ENCODE results near the gene SMAD2.

Gene SMAD2

GRCh38 chr18:47895565-47896250 lies 34.8 kb downstream of the SMAD2 start:
- no peaks in the 10 kb centered on the region for H3K27me3 ChIP-seq (ENCODE audit: control insufficient read depth, insufficient read depth, low read length)
- H3K27ac ChIP-seq (ENCODE audit: low read depth, low read length) = no peak overlapping the region
- peaks cover 39% of the 10 kb centered on the region for H3K4me1 ChIP-seq (ENCODE audit: control insufficient read depth, insufficient read depth, low read length)
- H3K4me3 ChIP-seq (ENCODE audit: low read depth, low read length) = no peak overlapping the region
- H3K9ac ChIP-seq (ENCODE audit: low read length) = no peak overlapping the region
- no peaks in the 10 kb centered on the region for H3K9me3 ChIP-seq (ENCODE audit: control insufficient read depth, insufficient read depth, low read depth, low read length)
- H3K36me3 ChIP-seq (ENCODE audit: control insufficient read depth, insufficient read depth, low read length) = peaks cover 34% of the 10 kb centered on the region

DNA sequence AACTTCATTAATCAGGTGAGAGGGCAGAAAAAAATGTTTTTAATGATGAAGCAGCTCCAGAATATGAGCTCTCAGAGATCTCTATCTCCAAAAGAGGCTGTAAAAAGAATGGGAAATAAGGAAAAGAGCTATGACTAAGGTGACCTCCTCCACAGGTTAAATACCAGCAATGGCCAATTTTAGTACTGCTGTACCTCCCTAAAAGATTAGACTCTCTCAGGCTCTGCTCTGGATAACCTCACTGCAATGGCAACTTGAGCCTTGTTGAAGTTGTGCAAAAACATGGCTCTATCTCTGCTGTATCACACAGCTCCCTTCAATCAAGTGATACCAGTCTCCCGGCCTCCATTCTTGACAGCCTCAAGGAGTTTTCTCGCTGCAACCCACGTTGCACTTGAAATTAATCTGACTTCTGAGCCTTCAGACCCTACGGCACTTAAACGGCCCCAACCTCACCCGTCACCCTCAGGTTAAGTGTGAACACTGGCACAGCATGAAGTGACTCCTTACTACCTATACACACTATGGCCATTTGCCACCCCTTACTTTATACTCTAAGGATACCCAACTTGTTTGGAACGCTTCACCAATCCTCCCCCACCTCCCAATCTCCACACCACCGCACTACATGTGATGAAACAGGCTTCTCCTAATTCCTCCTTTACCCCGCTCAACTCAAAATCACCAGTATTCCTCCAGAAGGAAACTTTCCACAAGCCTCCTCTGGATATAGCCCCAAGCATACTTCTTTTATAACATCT lies 36.3 kb downstream of the SMAD2 start:
- no peak overlapping the region for H3K27ac ChIP-seq (ENCODE audit: low read depth, low read length)
- H3K4me1 ChIP-seq (ENCODE audit: control insufficient read depth, insufficient read depth, low read length) = peaks cover 25% of the 10 kb centered on the region
- H3K9ac ChIP-seq (ENCODE audit: low read length) = no peak overlapping the region
- no peaks in the 10 kb centered on the region for H3K27me3 ChIP-seq (ENCODE audit: control insufficient read depth, insufficient read depth, low read length)
- H3K9me3 ChIP-seq (ENCODE audit: control insufficient read depth, insufficient read depth, low read depth, low read length) = no peaks in the 10 kb centered on the region
- peaks cover 46% of the 10 kb centered on the region for H3K36me3 ChIP-seq (ENCODE audit: control insufficient read depth, insufficient read depth, low read length)
- H3K4me3 ChIP-seq (ENCODE audit: low read depth, low read length) = no peak overlapping the region

GRCh38 chr18:47893047-47893446 lies 37.4 kb downstream of the SMAD2 start:
- peaks cover 51% of the 10 kb centered on the region for H3K36me3 ChIP-seq (ENCODE audit: control insufficient read depth, insufficient read depth, low read length)
- H3K4me1 ChIP-seq (ENCODE audit: control insufficient read depth, insufficient read depth, low read length) = peaks cover 19% of the 10 kb centered on the region
- no peak overlapping the region for H3K27ac ChIP-seq (ENCODE audit: low read depth, low read length)
- H3K4me3 ChIP-seq (ENCODE audit: low read depth, low read length) = no peak overlapping the region
- H3K9ac ChIP-seq (ENCODE audit: low read length) = no peak overlapping the region
- no peaks in the 10 kb centered on the region for H3K27me3 ChIP-seq (ENCODE audit: control insufficient read depth, insufficient read depth, low read length)
- no peaks in the 10 kb centered on the region for H3K9me3 ChIP-seq (ENCODE audit: control insufficient read depth, insufficient read depth, low read depth, low read length)

DNA sequence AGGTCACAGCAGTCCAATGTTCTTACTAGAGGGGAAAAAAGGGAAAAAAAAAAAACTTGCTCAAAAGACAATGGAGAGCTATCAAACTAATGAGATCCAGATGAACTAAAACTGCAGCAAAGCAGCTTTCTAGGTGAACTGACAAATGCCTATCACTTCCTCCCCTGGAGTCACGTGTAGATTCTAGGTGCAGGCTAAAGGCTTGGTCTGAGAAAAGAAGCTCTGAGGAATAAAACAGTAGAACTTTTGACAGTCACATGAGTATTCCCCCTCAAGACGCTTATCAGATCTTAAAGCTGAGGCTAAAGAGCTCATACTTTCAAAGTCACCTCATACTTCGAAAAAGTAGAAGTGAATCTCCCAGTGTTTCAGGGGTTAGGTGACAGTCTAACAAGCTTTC lies 42.3 kb downstream of the SMAD2 start:
- Histone ChIP-seq H3K9me3 (ENCODE audit: control insufficient read depth, insufficient read depth, low read depth, low read length) (no peaks in the 10 kb centered on the region), H3K27ac (ENCODE audit: low read depth, low read length) (no peak overlapping the region), H3K4me3 (ENCODE audit: low read depth, low read length) (no peak overlapping the region), H3K36me3 (ENCODE audit: control insufficient read depth, insufficient read depth, low read length) (peaks cover 55% of the 10 kb centered on the region), H3K27me3 (ENCODE audit: control insufficient read depth, insufficient read depth, low read length) (no peaks in the 10 kb centered on the region), H3K4me1 (ENCODE audit: control insufficient read depth, insufficient read depth, low read length) (peaks cover 5% of the 10 kb centered on the region; the same call in 1 of the 2 replicates), H3K9ac (ENCODE audit: low read length) (no peak overlapping the region)

DNA sequence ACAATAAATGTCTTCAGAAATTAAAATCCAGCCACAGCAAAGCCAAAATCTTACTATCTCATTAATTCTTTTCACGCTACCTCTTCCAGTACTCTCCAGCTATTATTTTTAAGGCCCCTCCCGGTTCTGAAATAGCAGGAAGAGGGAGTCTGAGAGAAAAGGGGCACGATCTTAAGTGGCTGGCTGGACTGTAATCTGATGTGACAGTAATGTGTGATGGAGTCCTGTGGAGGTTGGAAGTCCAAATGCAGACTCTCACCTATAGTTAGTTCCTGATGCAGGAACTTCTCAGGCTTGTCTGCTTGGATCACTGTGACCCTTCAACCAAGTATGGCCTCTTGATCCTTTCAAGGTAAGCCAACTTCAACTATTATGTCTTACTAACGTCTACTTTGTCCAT lies 43.2 kb downstream of the SMAD2 start:
- H3K27ac ChIP-seq (ENCODE audit: low read depth, low read length) = no peak overlapping the region
- no peaks in the 10 kb centered on the region for H3K27me3 ChIP-seq (ENCODE audit: control insufficient read depth, insufficient read depth, low read length)
- H3K9ac ChIP-seq (ENCODE audit: low read length) = no peak overlapping the region
- H3K9me3 ChIP-seq (ENCODE audit: control insufficient read depth, insufficient read depth, low read depth, low read length) = no peaks in the 10 kb centered on the region
- H3K36me3 ChIP-seq (ENCODE audit: control insufficient read depth, insufficient read depth, low read length) = peaks cover 59% of the 10 kb centered on the region
- H3K4me1 ChIP-seq (ENCODE audit: control insufficient read depth, insufficient read depth, low read length) = peaks cover 5% of the 10 kb centered on the region; the same call in 1 of the 2 replicates
- H3K4me3 ChIP-seq (ENCODE audit: low read depth, low read length) = no peak overlapping the region

DNA sequence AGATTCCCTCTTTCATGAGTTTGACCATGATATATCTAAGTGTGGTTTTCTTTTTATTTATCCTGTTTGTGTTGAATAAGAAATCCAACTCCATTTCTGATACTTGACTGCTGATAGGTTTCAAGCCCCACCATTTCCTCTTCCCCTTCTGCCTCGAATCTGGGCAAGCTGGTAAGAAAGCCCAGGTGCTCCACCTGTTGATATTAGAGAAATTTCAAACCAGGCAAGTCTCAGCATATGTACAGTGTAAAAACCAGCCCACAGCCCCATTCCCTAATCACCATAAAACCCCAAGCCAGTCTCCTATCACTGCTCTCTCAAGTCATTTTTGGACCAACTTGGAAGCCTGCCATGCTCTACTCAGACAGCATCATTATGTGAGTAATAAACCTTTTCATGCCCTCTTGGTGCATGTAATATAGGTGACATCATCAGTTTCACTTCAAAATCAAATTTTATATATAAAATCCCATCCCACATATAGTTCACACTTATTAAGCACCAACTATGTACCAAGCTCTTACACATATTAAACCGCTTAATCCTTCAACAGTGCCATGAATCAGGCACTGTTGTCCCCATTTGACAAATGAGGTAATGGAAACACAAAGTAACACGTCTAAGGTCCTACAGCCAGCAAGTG lies 46.6 kb downstream of the SMAD2 start:
- Histone ChIP-seq H3K4me3 (ENCODE audit: low read depth, low read length) (no peak overlapping the region), H3K27me3 (ENCODE audit: control insufficient read depth, insufficient read depth, low read length) (no peaks in the 10 kb centered on the region), H3K36me3 (ENCODE audit: control insufficient read depth, insufficient read depth, low read length) (peaks cover 62% of the 10 kb centered on the region), H3K27ac (ENCODE audit: low read depth, low read length) (no peak overlapping the region), H3K9ac (ENCODE audit: low read length) (no peak overlapping the region), H3K4me1 (ENCODE audit: control insufficient read depth, insufficient read depth, low read length) (peaks cover 5% of the 10 kb centered on the region; the same call in 1 of the 2 replicates), H3K9me3 (ENCODE audit: control insufficient read depth, insufficient read depth, low read depth, low read length) (no peaks in the 10 kb centered on the region)

- H3K27me3 ChIP-seq (ENCODE audit: control insufficient read depth, insufficient read depth, low read length) = no peaks in the 10 kb centered on the region
These were observed 47.8 kb downstream of the SMAD2 start for GRCh38 chr18:47882641-47883040.

GRCh38 chr18:47881752-47882455 lies 48.6 kb downstream of the SMAD2 start:
- no peak overlapping the region for H3K27ac ChIP-seq (ENCODE audit: low read depth, low read length)
- no peaks in the 10 kb centered on the region for H3K4me1 ChIP-seq (ENCODE audit: control insufficient read depth, insufficient read depth, low read length)
- H3K9ac ChIP-seq (ENCODE audit: low read length) = no peak overlapping the region
- H3K36me3 ChIP-seq (ENCODE audit: control insufficient read depth, insufficient read depth, low read length) = peaks cover 51% of the 10 kb centered on the region
- no peaks in the 10 kb centered on the region for H3K9me3 ChIP-seq (ENCODE audit: control insufficient read depth, insufficient read depth, low read depth, low read length)
- H3K4me3 ChIP-seq (ENCODE audit: low read depth, low read length) = no peak overlapping the region
- no peaks in the 10 kb centered on the region for H3K27me3 ChIP-seq (ENCODE audit: control insufficient read depth, insufficient read depth, low read length)

More at GRCh38 chr18:47882641-47883040, 47.8 kb downstream of the SMAD2 start:
- Histone ChIP-seq H3K4me1 (ENCODE audit: control insufficient read depth, insufficient read depth, low read length) (no peaks in the 10 kb centered on the region), H3K9ac (ENCODE audit: low read length) (no peak overlapping the region), H3K27ac (ENCODE audit: low read depth, low read length) (no peak overlapping the region), H3K9me3 (ENCODE audit: control insufficient read depth, insufficient read depth, low read depth, low read length) (no peaks in the 10 kb centered on the region), H3K36me3 (ENCODE audit: control insufficient read depth, insufficient read depth, low read length) (peaks cover 56% of the 10 kb centered on the region), H3K4me3 (ENCODE audit: low read depth, low read length) (no peak overlapping the region)

DNA sequence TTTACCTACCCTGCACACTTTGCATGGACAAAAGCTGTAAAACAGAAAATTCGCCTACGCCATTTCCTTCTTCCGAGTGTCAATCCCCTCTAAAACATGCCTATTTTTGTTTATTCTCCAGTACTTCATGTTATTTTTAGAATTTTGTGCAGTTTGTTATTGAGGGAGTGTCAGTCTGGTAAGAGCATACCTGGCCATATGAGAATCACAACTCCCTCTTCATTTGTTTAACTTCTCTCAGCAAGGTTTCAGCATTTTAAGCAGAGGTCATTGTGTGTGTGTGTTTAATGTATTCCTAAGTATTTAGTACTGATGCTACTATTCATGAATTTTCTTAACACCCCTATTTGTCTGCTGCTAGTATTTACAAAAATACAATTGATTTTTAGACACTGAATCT lies 49.4 kb downstream of the SMAD2 start:
- no peaks in the 10 kb centered on the region for H3K27me3 ChIP-seq (ENCODE audit: control insufficient read depth, insufficient read depth, low read length)
- H3K36me3 ChIP-seq (ENCODE audit: control insufficient read depth, insufficient read depth, low read length) = peaks cover 49% of the 10 kb centered on the region
- no peak overlapping the region for H3K9ac ChIP-seq (ENCODE audit: low read length)
- H3K4me3 ChIP-seq (ENCODE audit: low read depth, low read length) = no peak overlapping the region
- H3K9me3 ChIP-seq (ENCODE audit: control insufficient read depth, insufficient read depth, low read depth, low read length) = no peaks in the 10 kb centered on the region
- H3K4me1 ChIP-seq (ENCODE audit: control insufficient read depth, insufficient read depth, low read length) = no peaks in the 10 kb centered on the region
- no peak overlapping the region for H3K27ac ChIP-seq (ENCODE audit: low read depth, low read length)

DNA sequence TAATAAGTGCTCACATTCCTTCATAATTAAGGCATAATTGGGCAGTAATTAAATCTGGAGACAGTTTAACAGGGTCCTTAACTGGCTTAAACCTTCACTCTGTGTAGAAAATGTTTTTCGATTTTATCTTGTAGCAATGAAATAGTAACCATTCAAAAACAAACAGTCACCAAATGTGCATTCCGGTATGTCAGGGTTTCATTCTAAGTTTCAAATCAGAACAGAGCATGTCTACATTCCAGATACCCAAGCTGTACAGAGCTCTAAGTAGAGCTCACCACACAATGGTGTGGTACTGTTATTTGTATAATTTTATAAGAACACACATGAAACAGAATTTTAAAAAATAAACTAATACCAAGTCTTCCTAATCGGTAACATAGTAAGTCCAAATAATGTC lies 52.6 kb downstream of the SMAD2 start:
- no peaks in the 10 kb centered on the region for H3K9me3 ChIP-seq (ENCODE audit: control insufficient read depth, insufficient read depth, low read depth, low read length)
- H3K27me3 ChIP-seq (ENCODE audit: control insufficient read depth, insufficient read depth, low read length) = no peaks in the 10 kb centered on the region
- H3K9ac ChIP-seq (ENCODE audit: low read length) = no peak overlapping the region
- H3K27ac ChIP-seq (ENCODE audit: low read depth, low read length) = no peak overlapping the region
- H3K4me3 ChIP-seq (ENCODE audit: low read depth, low read length) = no peak overlapping the region
- H3K36me3 ChIP-seq (ENCODE audit: control insufficient read depth, insufficient read depth, low read length) = peaks cover 33% of the 10 kb centered on the region
- no peaks in the 10 kb centered on the region for H3K4me1 ChIP-seq (ENCODE audit: control insufficient read depth, insufficient read depth, low read length)
